MCF 10A (cell line): ENCODE data around the gene SH2D4B. TPM values are rescaled to one million over a fixed set of nuclear protein-coding genes. Genes with fewer than 3 reads are reported as not detected.

ENCODE experiments used
- BruUV-seq: library from RNA; stranded (reverse); fragments of 400-500 nt; replicated peaks from 2 replicates; lab custom pipeline; 2021; lab: Mats Ljungman, UMichigan
- CTCF ChIA-PET: fragments of 300-600 bp; sonication (Branson Sonifier 250); formaldehyde crosslinking; extraction: SDS; loops from one replicate; lab custom pipeline; 2021; ENCODE audit warnings: antibody characterized with exemption, inconsistent platforms; lab: Yijun Ruan, JAX
- POLR2A ChIA-PET: fragments of 300-600, 350-650 bp; sonication (Branson Sonifier 250); formaldehyde crosslinking; extraction: SDS; loops from one replicate; lab custom pipeline; 2020; ENCODE audit warnings: antibody characterized with exemption, inconsistent platforms; lab: Yijun Ruan, JAX
- DNase-seq: peaks from one replicate; pipeline ENCODE4 v3.0.0-alpha.2; 2018; ENCODE audit not compliant: unreplicated experiment
- H3K27ac Mint-ChIP-seq: one replicate; pipeline ENCODE4 v1.8.0; 2022; ENCODE audit warnings: mild to moderate bottlenecking, low read depth, mixed read lengths; ENCODE audit not compliant: unreplicated experiment
- H3K27me3 Mint-ChIP-seq: one replicate; pipeline ENCODE4 v1.8.0; 2022; ENCODE audit warnings: mixed read lengths; ENCODE audit not compliant: insufficient read depth, unreplicated experiment
- H3K36me3 Mint-ChIP-seq: one replicate; pipeline ENCODE4 v1.8.0; 2022; ENCODE audit warnings: mild to moderate bottlenecking, moderate library complexity, mixed read lengths; ENCODE audit not compliant: insufficient read depth, unreplicated experiment
- H3K4me1 Mint-ChIP-seq: one replicate; pipeline ENCODE4 v1.8.0; 2022; ENCODE audit warnings: mixed read lengths; ENCODE audit not compliant: insufficient read depth, unreplicated experiment
- H3K4me3 Mint-ChIP-seq: one replicate; pipeline ENCODE4 v1.8.0; 2022; ENCODE audit warnings: mild to moderate bottlenecking, moderate library complexity, mixed read lengths; ENCODE audit not compliant: unreplicated experiment
- H3K9me3 Mint-ChIP-seq: one replicate; pipeline ENCODE4 v1.8.0; 2022; ENCODE audit warnings: mixed read lengths; ENCODE audit not compliant: unreplicated experiment
- CTCF ChIP-seq: fragments of 200-600 bp; IDR thresholded peaks from one replicate; pipeline ENCODE4 v1.8.0; 2022; ENCODE audit warnings: antibody characterized with exemption, mild to moderate bottlenecking; ENCODE audit not compliant: unreplicated experiment
- intact Hi-C: fragments of 100-400 bp; cut with micrococcal nuclease; formaldehyde crosslinking; loops from 2 replicates; pipeline ENCODE4 v1.14.1; 2022
- total RNA-seq: library from RNA; stranded (reverse); gene quantifications from 2 replicates; pipeline ENCODE4 v1.2.3, GENCODE V29; 2022

SH2D4B gene
- total RNA-seq, 1 experiment from 2014 or later = not detected

GRCh38 chr10:80519936-80520650 is 17.6 kb upstream of the SH2D4B start:
- intact Hi-C loops = no loop called here
- Mint-ChIP-seq H3K4me1 (no peaks in the 10 kb centered on the region), H3K9me3 (no peaks in the 10 kb centered on the region), H3K27me3 (no peaks in the 10 kb centered on the region), H3K4me3 (no peak overlapping the region), H3K27ac (peak overlapping the region; percentile 39), H3K36me3 (peaks cover 64% of the 10 kb centered on the region)
- BruUV-seq = no TSS peak
- ChIA-PET CTCF (interaction anchor here (0.7 to 1.2 kb wide), 4 partner anchors 71 to 144 kb away, joined by 3 to 4 read pairs (median 3); no protein-coding TSS in a partner anchor), POLR2A (interaction anchor here (0.6 to 0.8 kb wide), 2 partner anchors 9 to 137 kb away, joined by 3 read pairs; no protein-coding TSS in a partner anchor)
- TF ChIP-seq CTCF = no peak
- DNase-seq = no peak

- no peak overlapping the region for H3K4me3 Mint-ChIP-seq
- ChIA-PET CTCF (interaction anchor here (0.6 to 0.9 kb wide), 2 partner anchors 8 to 76 kb away, joined by 3 read pairs; no protein-coding TSS in a partner anchor), POLR2A (interaction anchor here (0.6 to 0.8 kb wide), 2 partner anchors 10 to 132 kb away, joined by 3 read pairs; no protein-coding TSS in a partner anchor)
- TF ChIP-seq CTCF = no peak
- DNase-seq = no peak
- H3K4me1 Mint-ChIP-seq = no peaks in the 10 kb centered on the region
- no TSS peak for BruUV-seq
- H3K9me3 Mint-ChIP-seq = no peaks in the 10 kb centered on the region
- H3K27me3 Mint-ChIP-seq = no peaks in the 10 kb centered on the region
- intact Hi-C loops = no loop called here
- peaks cover 64% of the 10 kb centered on the region for H3K36me3 Mint-ChIP-seq
- H3K27ac Mint-ChIP-seq = peak overlapping the region; percentile 39
These were observed 16.8 kb upstream of the SH2D4B start for GRCh38 chr10:80520661-80521470.

GRCh38 chr10:80522756-80523363 is 14.8 kb upstream of the SH2D4B start:
- no peak for DNase-seq
- no peak overlapping the region for H3K27ac Mint-ChIP-seq
- BruUV-seq = no TSS peak
- H3K27me3 Mint-ChIP-seq = no peaks in the 10 kb centered on the region
- H3K4me1 Mint-ChIP-seq = no peaks in the 10 kb centered on the region
- TF ChIP-seq CTCF = no peak
- no peaks in the 10 kb centered on the region for H3K9me3 Mint-ChIP-seq
- POLR2A ChIA-PET = interaction anchor here (0.7 kb wide), 1 partner anchor 752 kb away, joined by 3 read pairs; no protein-coding TSS in a partner anchor
- intact Hi-C loops = no loop called here
- peaks cover 54% of the 10 kb centered on the region for H3K36me3 Mint-ChIP-seq
- CTCF ChIA-PET = interaction anchor here (1.0 to 1.9 kb wide), 2 partner anchors 14 to 78 kb away, joined by 5 to 8 read pairs; no protein-coding TSS in a partner anchor
- no peak overlapping the region for H3K4me3 Mint-ChIP-seq
